Sigmoid colon (tissue), 7 donors: ENCODE data around the gene GTF3C4. TPM values are rescaled to one million over a fixed set of nuclear protein-coding genes. Genes with fewer than 3 reads are reported as not detected.

Experiments
- DNase-seq: peaks from one replicate; pipeline ENCODE4 v3.0.0-alpha.2; 2019
- H3K27ac ChIP-seq, 4 donors: fragments of 200-600 bp; sonication (generic); one replicate each; pipeline ENCODE4 v1.5.1; 2016 to 2019; ENCODE audit warnings: mild to moderate bottlenecking in 1 of 4
- H3K27me3 ChIP-seq, 3 donors: fragments of 200-600 bp; sonication (generic); one replicate each; pipeline ENCODE4 v1.5.1; 2019; ENCODE audit warnings: mild to moderate bottlenecking in 1 of 3
- H3K36me3 ChIP-seq, 4 donors: fragments of 200-600 bp; sonication (generic); one replicate each; pipeline ENCODE4 v1.5.1; 2016 to 2019
- H3K4me1 ChIP-seq, 4 donors: fragments of 200-600 bp; sonication (generic); one replicate each; pipeline ENCODE4 v1.5.1; 2017 to 2019
- H3K4me3 ChIP-seq, 4 donors: fragments of 200-600 bp; sonication (generic); one replicate each; pipeline ENCODE4 v1.5.1; 2017 to 2019; ENCODE audit warnings: mild to moderate bottlenecking in 2 of 4, moderate library complexity in 1 of 4
- H3K9me3 ChIP-seq, 4 donors: fragments of 200-600 bp in 3 of 4; sonication (generic) in 3 of 4; one replicate each; pipeline versions ENCODE4 v1.5.1 to v1.6.1; 2013 to 2019
- EP300 ChIP-seq, 4 donors: sonication (generic); formaldehyde crosslinking; IDR thresholded peaks; one replicate each; pipeline ENCODE4 v1.6.1; 2017; ENCODE audit warnings: antibody characterized with exemption in 4 of 4
- POLR2A ChIP-seq, 2 donors: fragments of 450-650 bp; IDR thresholded peaks; one replicate each; pipeline ENCODE4 v1.6.1; 2016; ENCODE audit warnings: antibody characterized with exemption in 2 of 2, mild to moderate bottlenecking in 2 of 2, moderate library complexity in 2 of 2
- POLR2AphosphoS5 ChIP-seq, 4 donors: sonication (generic); formaldehyde crosslinking; IDR thresholded peaks; one replicate each; pipeline ENCODE4 v1.6.1; 2017; ENCODE audit warnings: antibody characterized with exemption in 4 of 4
- WGBS, 2 donors: extraction: QIAGEN DNeasy Blood & Tissue Kit; methylation state at CpG; one replicate each; pipeline ENCODE4 v1.1.7; 2013; 5-methylcytosine and 5-hydroxymethylcytosine counted together
- intact Hi-C: fragments of 100-400 bp; cut with DNase I; formaldehyde crosslinking; loops from one replicate; pipeline ENCODE4 v1.15.1; 2023
- polyA plus RNA-seq, 3 donors: library from polyadenylated mRNA; stranded (reverse); fragments of 200-250 nt; gene quantifications; one replicate each; pipeline ENCODE4 v1.2.3, GENCODE V29; 2013
- total RNA-seq, 4 donors: library from RNA; depleted of rRNA; stranded (reverse); fragments of >200 nt; gene quantifications; one replicate each; pipeline ENCODE4 v1.1.0, GENCODE V29; 2016
- TF ChIP-seq, protein P1 (sequence below), 4 experiments: fragments of 450-650 bp in 3 of 4; fragments of 200-600 bp in 1 of 4; IDR thresholded peaks; one replicate each; pipeline ENCODE4 v1.5.1; 2016 to 2019; ENCODE audit warnings: antibody characterized with exemption in 4 of 4, mild to moderate bottlenecking in 3 of 4, moderate library complexity in 2 of 4
- donor health status: healthy with polysubstance abuse.
- donor health status: Bipolar disorder and iron deficiency.
- donor health status: healthy.

GTF3C4 gene
- total and polyA plus RNA-seq, 7 donors: 2.1 to 12.2 (median 10.7) TPM

- Histone ChIP-seq H3K36me3 (no peaks in the 10 kb centered on the region), H3K27ac (no peak overlapping the region), H3K9me3 (no peaks in the 10 kb centered on the region), H3K4me1 (no peaks in the 10 kb centered on the region), H3K27me3 (peaks cover 0 to 9% (median 0%) of the 10 kb centered on the region in 3 donors), H3K4me3 (no peak overlapping the region)
- intact Hi-C loops: no loop called here
- DNase-seq: no peak
- 70 to 71% methylated on average over 17 of the region's 17 CpGs for WGBS, 2 donors
- TF ChIP-seq, protein P1, sequence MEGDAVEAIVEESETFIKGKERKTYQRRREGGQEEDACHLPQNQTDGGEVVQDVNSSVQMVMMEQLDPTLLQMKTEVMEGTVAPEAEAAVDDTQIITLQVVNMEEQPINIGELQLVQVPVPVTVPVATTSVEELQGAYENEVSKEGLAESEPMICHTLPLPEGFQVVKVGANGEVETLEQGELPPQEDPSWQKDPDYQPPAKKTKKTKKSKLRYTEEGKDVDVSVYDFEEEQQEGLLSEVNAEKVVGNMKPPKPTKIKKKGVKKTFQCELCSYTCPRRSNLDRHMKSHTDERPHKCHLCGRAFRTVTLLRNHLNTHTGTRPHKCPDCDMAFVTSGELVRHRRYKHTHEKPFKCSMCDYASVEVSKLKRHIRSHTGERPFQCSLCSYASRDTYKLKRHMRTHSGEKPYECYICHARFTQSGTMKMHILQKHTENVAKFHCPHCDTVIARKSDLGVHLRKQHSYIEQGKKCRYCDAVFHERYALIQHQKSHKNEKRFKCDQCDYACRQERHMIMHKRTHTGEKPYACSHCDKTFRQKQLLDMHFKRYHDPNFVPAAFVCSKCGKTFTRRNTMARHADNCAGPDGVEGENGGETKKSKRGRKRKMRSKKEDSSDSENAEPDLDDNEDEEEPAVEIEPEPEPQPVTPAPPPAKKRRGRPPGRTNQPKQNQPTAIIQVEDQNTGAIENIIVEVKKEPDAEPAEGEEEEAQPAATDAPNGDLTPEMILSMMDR (IDR thresholded peaks at IDR 0.05): no peak
Observed at GRCh38 chr9:132732326-132733259, 62.3 kb downstream of the GTF3C4 start.

DNA sequence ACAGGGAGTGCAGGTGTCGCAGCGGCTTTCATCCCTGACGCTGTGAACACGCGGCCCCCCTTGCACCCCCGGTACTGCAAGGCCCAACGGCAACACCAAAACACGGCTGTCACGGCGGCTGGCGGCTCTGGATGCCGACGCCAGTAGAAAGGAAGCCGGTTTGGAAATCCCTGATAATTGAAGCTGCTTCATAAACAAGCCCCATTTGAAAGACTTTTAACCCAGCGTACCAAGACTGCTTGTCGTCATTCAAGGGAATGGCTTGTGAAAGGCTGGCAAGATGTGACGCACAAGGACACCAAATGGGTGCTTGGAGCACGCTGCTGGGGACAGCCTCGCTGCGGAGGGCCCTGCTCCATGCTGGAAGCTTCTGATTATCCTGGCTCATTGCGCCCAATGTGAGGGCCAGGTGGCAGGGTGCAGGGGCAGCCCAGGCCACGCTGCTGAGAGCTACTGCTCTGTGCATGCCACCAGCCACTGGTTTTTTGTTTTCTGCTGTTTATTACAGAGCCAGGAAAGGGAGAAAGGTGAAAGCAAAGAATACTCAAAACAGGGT, 63.1 kb downstream of the GTF3C4 start:
- H3K27me3 ChIP-seq: peaks cover 0 to 9% (median 0%) of the 10 kb centered on the region in 3 donors
- no peak overlapping the region for H3K27ac ChIP-seq
- TF ChIP-seq EP300 (IDR thresholded peaks at IDR 0.05): no peak
- TF ChIP-seq, protein P1 (IDR thresholded peaks at IDR 0.05): no peak
- no peak for TF ChIP-seq POLR2AphosphoS5 (IDR thresholded peaks at IDR 0.05)
- TF ChIP-seq POLR2A (IDR thresholded peaks at IDR 0.05): no peak
- no peaks in the 10 kb centered on the region for H3K36me3 ChIP-seq
- intact Hi-C loops: no loop called here
- no peak overlapping the region for H3K4me3 ChIP-seq
- no peaks in the 10 kb centered on the region for H3K9me3 ChIP-seq
- DNase-seq: no peak
- no peaks in the 10 kb centered on the region for H3K4me1 ChIP-seq
- WGBS, 2 donors: 78 to 81% methylated on average over 22 of the region's 22 CpGs

DNA sequence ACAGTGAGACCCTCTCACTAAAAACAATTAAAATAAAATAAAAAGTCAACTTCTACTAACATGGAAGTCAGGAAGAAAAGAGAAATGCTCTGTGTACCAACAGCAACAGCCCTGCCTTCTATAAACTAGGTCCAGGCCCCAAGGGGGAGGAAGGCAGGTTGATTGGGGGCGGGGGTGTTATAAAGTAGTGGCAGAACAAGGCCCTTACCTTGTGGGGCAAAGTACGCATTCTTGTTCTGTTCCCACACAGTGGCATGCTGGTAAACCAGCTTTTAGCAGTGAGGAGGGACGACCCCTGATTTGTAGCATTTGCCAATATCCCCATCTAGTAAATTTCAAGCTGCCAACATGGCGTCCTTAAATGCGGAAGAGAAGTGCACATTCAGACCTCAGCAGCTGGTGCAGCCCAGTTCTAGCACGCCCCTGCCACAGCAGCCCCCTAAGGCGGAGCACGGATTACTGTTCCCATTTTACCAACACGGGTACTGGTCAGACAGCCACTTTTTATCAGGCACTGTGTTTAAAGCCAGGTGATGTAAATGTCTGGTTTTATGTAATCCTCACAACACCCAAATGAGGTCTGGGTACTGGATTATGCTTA, 69.5 kb downstream of the GTF3C4 start:
- Histone ChIP-seq H3K27me3 (peaks cover 5 to 49% (median 33%) of the 10 kb centered on the region in 3 donors), H3K27ac (no peak overlapping the region), H3K4me1 (no peaks in the 10 kb centered on the region), H3K9me3 (no peaks in the 10 kb centered on the region), H3K4me3 (no peak overlapping the region), H3K36me3 (no peaks in the 10 kb centered on the region)
- peak; percentile 40 for DNase-seq
- intact Hi-C loops: no loop called here
- 47 to 78% methylated on average over 9 of the region's 9 CpGs for WGBS, 2 donors
- TF ChIP-seq EP300 (IDR thresholded peaks at IDR 0.05) (no peak), POLR2A (IDR thresholded peaks at IDR 0.05) (no peak), POLR2AphosphoS5 (IDR thresholded peaks at IDR 0.05) (no peak)
- TF ChIP-seq, protein P1 (IDR thresholded peaks at IDR 0.05): no peak

GRCh38 chr9:132740526-132741309, 70.5 kb downstream of the GTF3C4 start:
- DNase-seq: peak; percentile 44
- peaks cover 5 to 58% (median 38%) of the 10 kb centered on the region in 3 donors for H3K27me3 ChIP-seq
- TF ChIP-seq, protein P1 (IDR thresholded peaks at IDR 0.05): no peak
- TF ChIP-seq POLR2AphosphoS5 (IDR thresholded peaks at IDR 0.05) (no peak), EP300 (IDR thresholded peaks at IDR 0.05) (no peak), POLR2A (IDR thresholded peaks at IDR 0.05) (no peak)
- H3K36me3 ChIP-seq: no peaks in the 10 kb centered on the region
- intact Hi-C loops: no loop called here
- no peak overlapping the region for H3K27ac ChIP-seq
- H3K9me3 ChIP-seq: no peaks in the 10 kb centered on the region
- H3K4me1 ChIP-seq: no peaks in the 10 kb centered on the region
- 92% methylated on average over 15 of the region's 15 CpGs for WGBS, 2 donors
- H3K4me3 ChIP-seq: no peak overlapping the region
